Measurements from ENCODE around the gene SSR2. TPM values are rescaled to one million over a fixed set of nuclear protein-coding genes. Genes with fewer than 3 reads are reported as not detected.
"Not testable (repeated sequence)": the region's sequence is repeated elsewhere in the genome, so short reads cannot be mapped to it uniquely, and the experiment has no call there.

SSR2 gene
- polyA plus RNA-seq, 10 donors: 212 to 298 (median 248) TPM

GRCh38 chr1:156051011-156051725 lies 30.4 kb upstream of the SSR2 start:
- no peak for DNase-seq

GRCh38 chr1:156050376-156050775 lies 29.6 kb upstream of the SSR2 start:
- peak; percentile 42 to 60 (median 56) for DNase-seq

- no peak for DNase-seq
Measured at GRCh38 chr1:156048663-156049258, 28.0 kb upstream of the SSR2 start.

- no peak for DNase-seq
Measured at GRCh38 chr1:156045076-156045475, 24.3 kb upstream of the SSR2 start.

- no peak for DNase-seq
Measured at GRCh38 chr1:156042828-156043227, 22.1 kb upstream of the SSR2 start.

GRCh38 chr1:156034991-156035390 lies 14.2 kb upstream of the SSR2 start:
- not testable (repeated sequence) for DNase-seq

- DNase-seq: no peak
Measured at GRCh38 chr1:156033011-156033410, 12.3 kb upstream of the SSR2 start.

GRCh38 chr1:156026588-156026987 lies 5.8 kb upstream of the SSR2 start:
- DNase-seq: no peak

GRCh38 chr1:156025876-156026275 lies 5.1 kb upstream of the SSR2 start:
- peak in 1 of 3 donors; percentile 42 for DNase-seq

- DNase-seq: no peak
Measured at GRCh38 chr1:156024801-156025200, 4.0 kb upstream of the SSR2 start.

- DNase-seq: no peak
Measured at GRCh38 chr1:156021954-156022353, 1.2 kb upstream of the SSR2 start.

- DNase-seq: no peak
Measured at GRCh38 chr1:156021093-156021428, 310 bp upstream of the SSR2 start.

- DNase-seq: no peak
Measured at GRCh38 chr1:156019946-156020292, 832 bp downstream of the SSR2 start.

GRCh38 chr1:156014829-156015228 lies 5.9 kb downstream of the SSR2 start:
- no peak for DNase-seq

GRCh38 chr1:156012051-156012817 lies 8.5 kb downstream of the SSR2 start:
- DNase-seq: no peak

- no peak for DNase-seq
Measured at GRCh38 chr1:156009404-156009803, 11.3 kb downstream of the SSR2 start.

GRCh38 chr1:156006666-156007376 lies 13.9 kb downstream of the SSR2 start:
- DNase-seq: no peak

GRCh38 chr1:156004843-156005584 lies 15.7 kb downstream of the SSR2 start:
- peak in 1 of 3 donors; percentile 18 for DNase-seq

- DNase-seq: no peak
Measured at GRCh38 chr1:156003923-156004188, 16.9 kb downstream of the SSR2 start.

- no peak for DNase-seq
Measured at GRCh38 chr1:156002188-156002911, 18.4 kb downstream of the SSR2 start.

- peak in 2 of 3 donors; percentile 21 to 45 for DNase-seq
Measured at GRCh38 chr1:156001662-156002171, 19.0 kb downstream of the SSR2 start.

All from muscle of back (tissue), 11 donors.